GM21390 (cell line): ENCODE data around the gene IFI44L.

ENCODE experiments used
- ATAC-seq: cut with Tn5 transposase; IDR thresholded peaks from one replicate; pipeline ENCODE4 v1.9.1; 2021; ENCODE audit not compliant: unreplicated experiment

IFI44L gene

DNA sequence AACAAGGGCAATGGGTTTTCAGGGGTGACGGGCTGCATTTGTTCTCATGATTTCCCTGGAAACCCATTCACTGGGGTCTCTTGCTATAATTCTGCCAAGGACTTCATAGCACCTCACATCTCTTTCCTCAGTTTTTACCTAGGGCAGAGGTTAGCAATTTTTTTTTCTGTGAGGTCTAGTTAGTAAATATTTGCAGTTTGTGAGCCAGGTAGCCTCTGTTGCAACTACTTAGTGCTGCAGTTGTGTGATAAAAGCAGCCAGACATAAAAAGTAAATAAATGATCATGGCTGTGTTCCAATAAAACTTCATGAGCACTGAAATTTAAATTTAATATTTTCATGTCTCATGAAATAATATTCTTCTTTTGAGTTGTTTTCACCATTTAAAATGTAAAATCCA, 67.1 kb downstream of the IFI44L start:
- ATAC-seq = no peak

GRCh38 chr1:78687914-78688313, 67.7 kb downstream of the IFI44L start:
- ATAC-seq = peak; percentile 46

DNA sequence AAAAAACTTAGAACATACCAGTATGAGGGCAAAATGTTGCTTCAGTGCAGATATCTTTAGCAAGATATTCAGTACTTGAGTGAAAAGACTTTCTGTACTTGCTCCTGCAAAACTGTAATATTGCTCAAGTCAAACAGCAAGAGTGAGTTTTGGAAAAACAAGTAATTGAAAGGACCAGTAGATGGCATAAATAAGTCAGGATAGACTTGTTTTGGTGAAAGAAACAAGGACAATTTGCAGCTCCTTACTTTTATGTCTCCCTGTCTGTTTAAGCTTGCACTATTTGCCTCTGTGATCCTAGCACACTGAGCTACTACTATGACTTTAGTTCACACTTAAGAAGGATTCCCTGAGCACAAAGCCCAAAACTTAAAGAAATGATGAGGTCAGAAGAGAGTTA, 68.4 kb downstream of the IFI44L start:
- no peak for ATAC-seq

DNA sequence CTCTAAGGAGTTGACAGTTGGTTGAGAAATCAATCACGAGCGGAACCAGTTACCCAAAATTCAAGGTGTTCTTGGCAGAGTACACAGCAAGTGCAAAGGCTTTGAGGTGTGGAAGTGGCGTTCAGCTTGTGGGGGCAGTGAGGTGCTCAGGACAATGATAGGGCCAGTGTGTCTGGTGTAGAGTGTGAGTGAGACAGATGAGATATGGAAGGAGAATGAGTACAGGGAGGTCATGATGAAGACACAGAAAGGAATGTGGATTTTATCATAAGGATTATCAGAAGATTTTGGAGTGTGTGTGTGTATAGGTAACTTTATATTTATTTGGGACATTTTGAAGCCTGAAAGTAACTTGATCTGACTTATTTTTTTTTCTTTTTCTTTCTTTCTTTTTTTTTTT, 70.3 kb downstream of the IFI44L start:
- no peak for ATAC-seq

DNA sequence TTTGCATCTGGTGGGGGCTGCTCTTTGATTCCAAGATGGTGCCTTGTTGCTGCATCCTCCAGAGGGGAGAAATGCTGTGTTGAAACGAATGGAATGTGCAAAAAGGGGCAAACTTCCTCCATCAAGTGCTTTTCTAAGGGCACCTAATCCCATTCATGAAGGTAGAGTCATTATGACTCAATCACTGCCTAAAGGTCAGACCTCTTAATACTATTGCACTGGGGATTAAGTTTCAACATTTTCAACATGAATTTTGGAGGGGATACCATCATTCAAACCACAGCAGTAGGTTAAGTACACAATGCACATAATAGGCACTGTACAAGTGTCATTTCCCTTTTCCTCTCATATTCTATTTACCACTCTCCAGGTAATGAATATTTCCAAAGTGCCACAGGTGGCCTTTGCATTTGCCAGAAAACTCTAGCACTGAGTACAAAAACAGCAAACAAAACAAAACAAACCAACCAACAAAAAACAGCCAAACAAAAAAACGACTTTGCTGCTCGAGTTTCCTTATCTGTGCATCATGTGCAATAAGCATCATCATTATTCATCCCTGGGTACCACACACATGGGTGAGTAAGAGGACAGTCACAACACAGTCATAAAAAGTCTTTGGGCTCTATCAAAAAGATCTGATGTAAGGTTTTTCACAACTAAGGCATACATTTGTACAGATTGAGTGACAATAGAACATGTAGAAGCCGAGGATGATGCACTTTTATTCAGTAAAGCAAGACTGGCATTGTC, 71.9 kb downstream of the IFI44L start:
- no peak for ATAC-seq
